SK-N-SH (cell line): ENCODE measurements around the gene CCDC78. TPM values are rescaled to one million over a fixed set of nuclear protein-coding genes. Genes with fewer than 3 reads are reported as not detected.

Experiments
- CTCF ChIA-PET: fragments of 300-600, 350-600 bp; formaldehyde crosslinking; extraction: SDS; loops from one replicate; lab custom pipeline; 2021; lab: Yijun Ruan, JAX
- POLR2A ChIA-PET: fragments of 350-600 bp; sonication (Branson Sonifier 250); formaldehyde crosslinking; extraction: SDS; loops from one replicate; lab custom pipeline; 2020; ENCODE audit warnings: antibody characterized with exemption, inconsistent platforms; lab: Yijun Ruan, JAX
- DNase-seq: peaks from one replicate; pipeline ENCODE4 v3.0.0; 2012
- H2AFZ ChIP-seq: fragments of 200-600 bp; sonication (generic); 2 replicates; pipeline ENCODE4 v1.8.1; 2016; ENCODE audit warnings: antibody characterized with exemption, mild to moderate bottlenecking, low read depth
- H3F3A ChIP-seq: fragments of 200-600 bp; sonication (generic); replicated peaks from 2 replicates; pipeline ENCODE3; 2016; ENCODE audit warnings: antibody characterized with exemption, mild to moderate bottlenecking; ENCODE audit not compliant: insufficient read depth
- H3K27ac ChIP-seq, 2 experiments: fragments of 200-500 bp in 1 of 2; fragments of 200-600 bp in 1 of 2; sonication (Bioruptor generic) in 1 of 2; sonication (generic), shearing (Covaris generic) in 1 of 2; 2 replicates each; pipeline versions ENCODE4 v1.5.1 to v1.6.1; 2014 to 2016; ENCODE audit warnings: low read depth in 2 of 2, inconsistent platforms in 1 of 2, low read length in 1 of 2, mild to moderate bottlenecking in 1 of 2, mixed read lengths in 1 of 2
- H3K27me3 ChIP-seq: fragments of 200-600 bp; sonication (generic), shearing (Covaris generic); 2 replicates; pipeline ENCODE4 v1.6.1; 2016; ENCODE audit warnings: mixed run types; ENCODE audit not compliant: insufficient read depth
- H3K36me3 ChIP-seq, 2 experiments: fragments of 200-500 bp in 1 of 2; fragments of 200-600 bp in 1 of 2; sonication (Bioruptor generic) in 1 of 2; sonication (generic) in 1 of 2; replicated peaks in 1 of 2; 2 replicates each; pipeline versions ENCODE3 to v1.5.1; 2014 to 2016; ENCODE audit warnings: low read length in 1 of 2, mild to moderate bottlenecking in 1 of 2; ENCODE audit not compliant: insufficient read depth in 2 of 2, control insufficient read depth in 1 of 2
- H3K4me1 ChIP-seq, 2 experiments: fragments of 200-500 bp in 1 of 2; fragments of 200-600 bp in 1 of 2; sonication (Bioruptor generic) in 1 of 2; sonication (generic), shearing (Covaris generic) in 1 of 2; 2 replicates each; pipeline versions ENCODE4 v1.5.1 to v1.6.1; 2014 to 2016; ENCODE audit warnings: low read depth in 1 of 2, low read length in 1 of 2, mixed run types in 1 of 2; ENCODE audit not compliant: insufficient read depth in 2 of 2, control insufficient read depth in 1 of 2
- H3K4me2 ChIP-seq: fragments of 200-600 bp; sonication (generic), shearing (Covaris generic); 2 replicates; pipeline ENCODE4 v1.6.1; 2017; ENCODE audit warnings: mixed run types
- H3K4me3 ChIP-seq, 2 experiments: fragments of 200-500 bp in 1 of 2; fragments of 200-600 bp in 1 of 2; sonication (Bioruptor generic) in 1 of 2; sonication (generic), shearing (Covaris generic) in 1 of 2; 2 replicates each; pipeline versions ENCODE4 v1.5.1 to v1.8.1; 2014 to 2016; ENCODE audit warnings: low read depth in 2 of 2, inconsistent platforms in 1 of 2, low read length in 1 of 2, mild to moderate bottlenecking in 1 of 2, mixed read lengths in 1 of 2, moderate library complexity in 1 of 2
- H3K79me2 ChIP-seq: fragments of 200-600 bp; sonication (generic); 2 replicates; pipeline ENCODE4 v1.8.1; 2017; ENCODE audit warnings: mild to moderate bottlenecking; ENCODE audit not compliant: insufficient read depth
- H3K9ac ChIP-seq: fragments of 200-600 bp; sonication (generic); 2 replicates; pipeline ENCODE4 v1.6.1; 2017; ENCODE audit warnings: mixed run types
- H3K9me2 ChIP-seq: fragments of 200-600 bp; sonication (generic); 2 replicates; pipeline ENCODE4 v1.6.1; 2017; ENCODE audit warnings: mixed run types
- H3K9me3 ChIP-seq: fragments of 200-600 bp; sonication (generic); 2 replicates; pipeline ENCODE4 v1.6.1; 2017; ENCODE audit warnings: mixed run types, mild to moderate bottlenecking, moderate library complexity
- H4K20me1 ChIP-seq: fragments of 200-600 bp; sonication (generic); 2 replicates; pipeline ENCODE4 v1.6.1; 2017; ENCODE audit warnings: mild to moderate bottlenecking, mixed run types; ENCODE audit not compliant: insufficient read depth
- CHD2 ChIP-seq: fragments of 150-350 bp; IDR thresholded peaks from 2 replicates; pipeline ENCODE4 v1.6.1; 2018; ENCODE audit warnings: low read length; ENCODE audit not compliant: partially characterized antibody
- EP300 ChIP-seq, 2 experiments: IDR thresholded peaks; 2 replicates each; pipeline versions ENCODE4 v1.4.0 to v1.6.1; 2012; ENCODE audit warnings: borderline replicate concordance in 1 of 2, low read depth in 1 of 2, low read length in 1 of 2
- FOSL2 ChIP-seq: IDR thresholded peaks from 2 replicates; pipeline ENCODE4 v1.4.0; 2012; ENCODE audit warnings: low read depth, mild to moderate bottlenecking, moderate library complexity, borderline replicate concordance
- FOXM1 ChIP-seq: IDR thresholded peaks from 2 replicates; pipeline ENCODE4 v1.4.0; 2012; ENCODE audit warnings: low read depth, mild to moderate bottlenecking
- GATA2 ChIP-seq: sonication (generic); formaldehyde crosslinking; IDR thresholded peaks from 2 replicates; pipeline ENCODE4 v1.5.0; 2020; ENCODE audit warnings: mild to moderate bottlenecking, missing genetic modification reagents
- MAX ChIP-seq: IDR thresholded peaks from 2 replicates; pipeline ENCODE4 v1.4.0; 2012; ENCODE audit warnings: low read depth
- MXI1 ChIP-seq: IDR thresholded peaks from 2 replicates; pipeline ENCODE4 v1.6.1; 2012; ENCODE audit warnings: mild to moderate bottlenecking, low read depth, low read length, improper control_type of control experiment
- NFIC ChIP-seq: IDR thresholded peaks from 2 replicates; pipeline ENCODE4 v1.4.0; 2012; ENCODE audit warnings: borderline replicate concordance
- RCOR1 ChIP-seq: fragments of 150-350 bp; IDR thresholded peaks from 2 replicates; pipeline ENCODE4 v1.6.1; 2017; ENCODE audit warnings: antibody characterized with exemption, low read length
- SIN3A ChIP-seq: IDR thresholded peaks from 2 replicates; pipeline ENCODE4 v1.6.1; 2012; ENCODE audit warnings: low read depth, mild to moderate bottlenecking, low read length, moderate library complexity, borderline replicate concordance
- TAF1 ChIP-seq: IDR thresholded peaks from 2 replicates; pipeline ENCODE4 v1.6.1; 2012; ENCODE audit warnings: low read depth, mild to moderate bottlenecking, low read length, moderate library complexity, borderline replicate concordance
- TEAD4 ChIP-seq: IDR thresholded peaks from 2 replicates; pipeline ENCODE4 v1.4.0; 2012; ENCODE audit warnings: mild to moderate bottlenecking, borderline replicate concordance; ENCODE audit not compliant: insufficient read depth
- USF1 ChIP-seq: IDR thresholded peaks from 2 replicates; pipeline ENCODE4 v1.4.0; 2012; ENCODE audit warnings: low read depth, borderline replicate concordance
- WGBS: methylation state at CpG from one replicate; pipeline ENCODE4 v1.1.6; 2017; ENCODE audit warnings: low lambda C conversion rate; 5-methylcytosine and 5-hydroxymethylcytosine counted together
- polyA plus RNA-seq, 3 experiments: library from polyadenylated mRNA; depleted of rRNA; stranded (reverse); fragments of >200 nt; gene quantifications; 2 replicates each; pipeline ENCODE4 v1.2.3, GENCODE V29; 2012

CCDC78 gene
- polyA plus RNA-seq, 1 of the 3 experiments (the other 2 are of a cell fraction) = 15.4 TPM

DNA sequence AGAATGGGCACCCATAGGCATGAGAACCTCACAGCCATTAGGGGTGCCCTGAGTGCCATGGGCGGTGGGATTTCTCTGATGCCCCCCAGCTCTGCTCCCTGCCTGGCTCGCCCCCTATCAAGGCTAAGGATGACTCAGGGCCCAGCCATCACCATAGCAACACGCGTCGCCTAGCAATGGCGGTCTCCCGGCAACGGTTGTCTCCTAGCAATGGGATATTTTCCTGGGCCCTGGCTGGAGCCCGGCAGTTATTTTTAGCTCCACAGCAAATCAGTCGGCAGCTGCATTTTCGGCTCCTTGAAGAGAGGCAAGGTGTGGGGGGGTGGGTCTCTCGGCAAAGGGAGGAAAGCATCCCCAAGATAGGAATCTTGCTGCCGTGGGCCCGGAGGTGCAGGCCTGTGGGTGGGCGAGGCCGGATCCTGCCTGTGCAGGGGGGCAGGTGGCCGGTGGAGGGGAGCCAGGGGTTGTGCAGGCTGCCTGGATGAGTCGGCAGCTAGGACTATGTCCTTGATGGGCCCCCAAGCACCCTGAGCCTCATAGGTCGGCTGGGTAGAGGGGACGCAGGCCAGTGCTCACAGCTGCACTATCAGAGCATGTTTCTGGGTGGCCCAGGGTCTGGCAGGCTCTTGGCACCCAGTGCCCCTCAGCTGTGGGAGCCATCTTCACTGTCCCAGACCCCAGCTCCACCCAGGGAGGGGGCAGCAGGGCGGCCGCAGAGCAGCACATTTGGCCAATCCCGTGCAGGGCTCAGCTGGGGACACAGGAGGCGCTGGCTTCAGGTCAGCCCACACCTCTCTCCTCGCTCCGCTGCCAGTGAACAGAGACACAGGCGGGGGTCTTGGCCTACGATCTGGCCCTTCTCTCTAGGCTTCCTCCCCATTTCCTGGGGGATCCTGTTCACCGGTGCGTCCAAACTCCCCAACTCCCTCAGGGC lies 16.4 kb downstream of the CCDC78 start:
- Histone ChIP-seq H3K79me2 (peaks cover 3% of the 10 kb centered on the region; the same call in 1 of the 2 replicates), H3K4me2 (peak overlapping the region; percentile 95), H3K36me3 (no peaks in the 10 kb centered on the region), H3F3A (peaks cover 30% of the 10 kb centered on the region), H3K9me2 (no peaks in the 10 kb centered on the region), H3K4me3 (peak overlapping the region; percentile 29 to 61; a peak in 3 of 4 replicates), H4K20me1 (no peaks in the 10 kb centered on the region; the same call in 1 of the 2 replicates), H2AFZ (no peak overlapping the region), H3K27ac (peak overlapping the region; percentile 82 to 84), H3K9ac (peak overlapping the region; percentile 60), H3K4me1 (peaks cover 23 to 38% of the 10 kb centered on the region in 2 experiments; a peak in 2 of 4 replicates), H3K27me3 (no peaks in the 10 kb centered on the region), H3K9me3 (no peaks in the 10 kb centered on the region)
- TF ChIP-seq TEAD4 (no peak), SIN3A (no peak), NFIC (no peak), GATA2 (CRISPR knock-in tag) (peak; percentile 53; the same call in 1 of the 2 replicates), RCOR1 (0 out of 2 replicates have a peak, but pooled peaks have one; percentile 16), USF1 (no peak), FOXM1 (peak; percentile 90), EP300 (IDR thresholded peaks at IDR 0.05; ENCODE audit: borderline replicate concordance in 1 of 2, low read depth in 1 of 2, low read length in 1 of 2) (no peak), FOSL2 (peak; percentile 48; the same call in 1 of the 2 replicates), CHD2 (peak; percentile 8), MXI1 (peak; percentile 100)
- DNase-seq = peak; percentile 91
- ChIA-PET POLR2A (interaction anchor here (0.6 to 2.8 kb wide), 5 partner anchors 11 to 78 kb away, joined by 4 to 19 read pairs (median 4); partner anchors contain the start of genes ANTKMT, CHTF18 and RPUSD1), CTCF (interaction anchor here (0.9 to 22.4 kb wide), 11 partner anchors 8 to 393 kb away, joined by 3 to 358 read pairs (median 5); partner anchors contain the start of genes ANTKMT, CCDC78, CHTF18 and CIAO3)
- 26% methylated on average over 24 of the region's 30 CpGs for WGBS

DNA sequence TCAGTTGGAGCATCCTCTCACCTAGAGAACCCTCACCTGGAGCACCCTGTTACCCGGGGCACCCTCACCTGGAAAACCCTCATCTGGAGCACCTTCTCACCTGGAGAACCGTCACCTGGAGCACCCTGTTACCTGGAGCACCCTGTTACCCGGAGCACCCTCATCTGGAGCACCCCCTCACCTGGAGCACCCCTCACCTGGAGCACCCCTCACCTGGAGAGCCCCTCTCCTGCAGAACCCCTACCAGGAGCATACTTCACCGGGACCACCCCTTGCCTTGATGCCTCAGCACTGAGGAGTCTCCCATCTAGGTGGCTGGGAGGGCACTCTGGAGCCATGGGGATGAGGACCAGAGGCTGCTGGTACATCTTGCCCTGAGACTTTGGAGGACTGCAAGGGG lies 17.3 kb downstream of the CCDC78 start:
- peaks cover 12% of the 10 kb centered on the region for H3K79me2 ChIP-seq

More for the DNA sequence above, 17.3 kb downstream of the CCDC78 start:
- Histone ChIP-seq H3K4me1 (peaks cover 21 to 40% of the 10 kb centered on the region in 2 experiments; a peak in 2 of 4 replicates), H3K4me3 (no peak overlapping the region), H3K9ac (no peak overlapping the region), H3F3A (peaks cover 30% of the 10 kb centered on the region), H3K4me2 (peak overlapping the region; percentile 95; the same call in 1 of the 2 replicates), H3K36me3 (no peaks in the 10 kb centered on the region), H2AFZ (no peak overlapping the region), H3K27ac (peak overlapping the region in 1 of 2 experiments; percentile 84; a peak in 2 of 4 replicates), H3K27me3 (no peaks in the 10 kb centered on the region), H3K9me2 (no peaks in the 10 kb centered on the region), H3K9me3 (no peaks in the 10 kb centered on the region), H4K20me1 (peaks cover 9% of the 10 kb centered on the region)
- DNase-seq = no peak
- ChIA-PET POLR2A (interaction anchor here (1.2 to 2.8 kb wide), 4 partner anchors 11 to 79 kb away, joined by 4 to 19 read pairs (median 4); partner anchors contain the start of genes ANTKMT, CHTF18 and RPUSD1), CTCF (interaction anchor here (2.4 to 22.4 kb wide), 4 partner anchors 19 to 76 kb away, joined by 14 to 358 read pairs (median 41); partner anchors contain the start of genes ANTKMT, CCDC78, CIAO3 and HAGHL)
- TF ChIP-seq TAF1 (no peak), CHD2 (no peak), MAX (no peak), EP300 (IDR thresholded peaks at IDR 0.05; ENCODE audit: borderline replicate concordance in 1 of 2, low read depth in 1 of 2, low read length in 1 of 2) (no peak), FOXM1 (no peak)
- WGBS = 58% methylated on average over 2 of the region's 4 CpGs
